SJCRH30 (cell line): ENCODE data around the gene TNKS1BP1. TPM values are rescaled to one million over a fixed set of nuclear protein-coding genes. Genes with fewer than 3 reads are reported as not detected.

Experiments
- DNase-seq, 2 experiments: peaks; one replicate each; pipeline ENCODE4 v3.0.0-alpha.2; 2015 to 2020
- H3K27ac ChIP-seq: fragments of 250-450 bp; sonication (Bioruptor Pico); 2 replicates; pipeline ENCODE4 v1.5.1; 2020; ENCODE audit warnings: mild to moderate bottlenecking, moderate library complexity
- H3K27me3 ChIP-seq: fragments of 250-450 bp; sonication (Bioruptor Pico); 2 replicates; pipeline ENCODE4 v1.5.1; 2020; ENCODE audit warnings: mild to moderate bottlenecking, moderate library complexity
- H3K36me3 ChIP-seq: fragments of 250-450 bp; sonication (Bioruptor Pico); 2 replicates; pipeline ENCODE4 v1.5.1; 2020; ENCODE audit warnings: mild to moderate bottlenecking, moderate library complexity
- H3K4me1 ChIP-seq: fragments of 250-450 bp; sonication (Bioruptor Pico); 2 replicates; pipeline ENCODE4 v1.5.1; 2020; ENCODE audit warnings: mild to moderate bottlenecking, moderate library complexity
- H3K4me3 ChIP-seq: fragments of 250-450 bp; sonication (Bioruptor Pico); 2 replicates; pipeline ENCODE4 v1.5.1; 2020; ENCODE audit warnings: mild to moderate bottlenecking, moderate library complexity
- H3K9me3 ChIP-seq: fragments of 250-450 bp; sonication (Bioruptor Pico); replicated peaks from 2 replicates; pipeline ENCODE4 v1.5.1; 2020; ENCODE audit warnings: mild to moderate bottlenecking, moderate library complexity
- total RNA-seq: library from RNA; depleted of rRNA; stranded (reverse); fragments of >200 nt; shearing (Covaris generic); gene quantifications from 2 replicates; pipeline ENCODE4 v1.2.3, GENCODE V29; 2014

Gene TNKS1BP1
- total RNA-seq, 1 experiment from 2014 or later = 70.9 TPM

DNA sequence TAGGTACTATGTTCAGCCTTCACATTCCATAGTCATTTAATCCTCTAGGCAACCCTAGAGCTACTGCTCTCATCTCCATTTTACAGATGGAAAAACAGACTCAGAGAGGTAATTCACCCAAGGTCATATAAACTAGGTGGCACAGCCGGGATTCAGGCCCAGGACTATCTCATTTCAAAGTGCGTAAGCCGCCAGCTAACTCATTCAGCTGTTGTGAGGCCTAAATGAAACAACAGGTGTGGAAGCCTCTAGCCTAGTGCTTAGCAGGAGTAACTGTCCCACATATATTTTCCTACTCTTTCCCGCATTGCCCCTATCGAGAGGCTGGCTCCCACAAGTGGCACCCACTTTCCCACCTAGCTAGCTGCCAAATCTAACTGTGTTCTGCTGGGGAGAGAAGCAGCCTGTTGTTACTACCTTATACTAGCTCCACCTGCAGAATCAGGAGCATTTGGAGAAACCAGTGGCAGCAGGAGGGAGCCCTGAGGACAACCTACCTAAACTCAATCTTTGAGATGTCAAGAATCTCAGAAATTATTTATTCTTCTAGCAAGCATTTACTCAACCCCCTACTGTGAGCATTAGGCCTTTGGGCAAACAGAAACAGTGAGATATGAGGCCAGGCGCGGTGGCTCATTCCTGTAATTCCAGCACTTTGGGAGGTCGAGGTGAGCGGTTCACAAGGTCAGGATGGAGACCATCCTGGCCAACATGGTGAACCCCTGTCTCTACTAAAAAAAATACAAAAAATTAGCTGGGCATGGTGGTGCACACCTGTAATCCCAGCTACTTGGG is 35.3 kb upstream of the TNKS1BP1 start:
- DNase-seq = peak; percentile 72 to 92
- Histone ChIP-seq H3K36me3 (no peaks in the 10 kb centered on the region), H3K4me1 (peaks cover 17% of the 10 kb centered on the region), H3K4me3 (no peak overlapping the region), H3K27ac (peak overlapping the region; percentile 12; the same call in 1 of the 2 replicates), H3K9me3 (no peaks in the 10 kb centered on the region), H3K27me3 (0 out of 2 replicates have a peak, but pooled peaks cover 3% of the 10 kb centered on the region)

DNA sequence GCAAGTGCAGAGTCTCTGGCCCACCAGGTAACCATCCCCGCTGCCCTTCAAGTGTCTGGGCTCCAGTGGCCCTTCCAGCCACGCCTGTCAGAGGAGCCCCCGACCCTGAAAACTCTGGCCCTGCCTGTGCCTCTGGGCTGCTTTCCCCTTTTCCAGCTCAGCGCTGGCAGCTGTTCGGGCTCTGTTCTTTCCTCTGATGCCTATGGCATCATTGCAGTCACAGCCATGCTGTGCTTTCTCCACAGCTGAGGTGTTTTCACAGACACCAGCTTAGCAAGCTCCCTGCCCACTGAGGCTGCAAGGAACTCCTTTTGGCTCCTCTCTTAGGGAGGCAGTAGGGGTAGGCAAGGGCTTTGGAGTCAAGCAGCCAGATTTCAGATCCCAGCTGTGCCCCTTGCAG is 34.6 kb upstream of the TNKS1BP1 start:
- Histone ChIP-seq H3K4me1 (peaks cover 17% of the 10 kb centered on the region), H3K27ac (no peak overlapping the region), H3K27me3 (0 out of 2 replicates have a peak, but pooled peaks cover 3% of the 10 kb centered on the region), H3K9me3 (no peaks in the 10 kb centered on the region), H3K36me3 (no peaks in the 10 kb centered on the region), H3K4me3 (no peak overlapping the region)
- peak in 1 of 2 experiments; percentile 42 for DNase-seq

DNA sequence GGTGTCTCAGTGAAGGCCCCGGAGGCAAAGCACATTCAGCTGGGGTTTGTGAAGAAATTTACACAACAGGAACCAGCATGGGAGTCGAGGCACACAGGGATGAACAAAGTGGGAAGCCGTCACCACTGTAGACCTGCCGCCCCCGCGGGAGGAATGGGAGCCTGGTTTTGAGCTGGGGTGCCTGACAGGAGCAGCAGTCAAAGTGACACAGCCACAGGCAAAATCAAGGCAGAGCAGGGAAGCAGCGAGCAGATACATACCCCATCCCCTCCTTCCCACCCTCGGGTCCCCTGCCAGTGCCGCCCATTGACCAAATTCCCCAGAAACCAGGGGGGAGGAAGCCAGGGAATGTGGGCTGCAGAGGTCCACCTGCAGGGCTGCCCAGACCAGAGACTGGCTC is 34.2 kb upstream of the TNKS1BP1 start:
- Histone ChIP-seq H3K4me3 (no peak overlapping the region), H3K4me1 (peaks cover 17% of the 10 kb centered on the region), H3K9me3 (no peaks in the 10 kb centered on the region), H3K36me3 (no peaks in the 10 kb centered on the region), H3K27ac (no peak overlapping the region), H3K27me3 (0 out of 2 replicates have a peak, but pooled peaks cover 3% of the 10 kb centered on the region)
- no peak for DNase-seq

DNA sequence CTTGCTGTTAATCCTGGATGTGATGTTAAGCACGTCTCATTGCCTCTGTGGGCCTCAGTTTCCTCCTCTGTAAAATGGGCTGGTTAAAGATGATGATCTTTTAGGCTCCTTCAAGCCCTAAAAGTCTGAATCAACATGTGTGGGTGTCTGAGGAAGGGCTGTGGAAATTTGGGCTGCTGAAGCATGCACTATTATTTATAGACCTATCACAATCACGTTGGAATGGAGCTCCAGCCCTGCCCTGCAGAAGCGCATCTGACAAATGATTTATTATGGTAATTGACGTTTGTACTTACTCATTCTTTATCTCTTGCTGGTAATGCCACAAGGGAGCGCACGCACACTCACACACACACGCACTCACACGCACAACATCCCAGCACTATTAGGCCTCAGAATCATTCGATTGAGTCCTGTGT is 33.8 kb upstream of the TNKS1BP1 start:
- 0 out of 2 replicates have a peak, but pooled peaks cover 3% of the 10 kb centered on the region for H3K27me3 ChIP-seq
- no peaks in the 10 kb centered on the region for H3K36me3 ChIP-seq
- H3K4me1 ChIP-seq = peaks cover 17% of the 10 kb centered on the region
- no peak for DNase-seq
- H3K9me3 ChIP-seq = no peaks in the 10 kb centered on the region
- H3K4me3 ChIP-seq = no peak overlapping the region
- H3K27ac ChIP-seq = no peak overlapping the region

DNA sequence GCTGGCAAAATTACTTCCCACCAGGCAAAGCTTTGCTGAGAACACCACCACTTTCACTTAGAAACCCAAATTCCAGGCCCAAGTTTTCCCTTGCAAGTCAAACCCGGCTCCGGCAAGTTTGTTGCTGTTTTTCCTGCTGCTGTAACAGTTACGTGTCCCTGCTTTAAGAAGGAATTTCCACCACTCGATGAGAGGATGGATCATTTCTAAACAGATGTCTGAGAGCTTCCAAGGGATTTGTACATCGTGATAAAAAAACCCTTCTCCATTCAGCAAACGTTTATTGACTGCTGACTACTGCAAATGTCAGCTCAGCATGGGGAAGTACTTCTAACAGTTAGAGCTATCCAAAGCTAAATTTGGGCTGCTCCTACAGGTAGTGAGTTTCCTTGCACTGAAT is 33.1 kb upstream of the TNKS1BP1 start:
- no peaks in the 10 kb centered on the region for H3K9me3 ChIP-seq
- H3K27me3 ChIP-seq = 0 out of 2 replicates have a peak, but pooled peaks cover 3% of the 10 kb centered on the region
- no peak overlapping the region for H3K4me3 ChIP-seq
- no peaks in the 10 kb centered on the region for H3K36me3 ChIP-seq
- H3K27ac ChIP-seq = no peak overlapping the region
- no peak for DNase-seq
- peaks cover 21% of the 10 kb centered on the region for H3K4me1 ChIP-seq

DNA sequence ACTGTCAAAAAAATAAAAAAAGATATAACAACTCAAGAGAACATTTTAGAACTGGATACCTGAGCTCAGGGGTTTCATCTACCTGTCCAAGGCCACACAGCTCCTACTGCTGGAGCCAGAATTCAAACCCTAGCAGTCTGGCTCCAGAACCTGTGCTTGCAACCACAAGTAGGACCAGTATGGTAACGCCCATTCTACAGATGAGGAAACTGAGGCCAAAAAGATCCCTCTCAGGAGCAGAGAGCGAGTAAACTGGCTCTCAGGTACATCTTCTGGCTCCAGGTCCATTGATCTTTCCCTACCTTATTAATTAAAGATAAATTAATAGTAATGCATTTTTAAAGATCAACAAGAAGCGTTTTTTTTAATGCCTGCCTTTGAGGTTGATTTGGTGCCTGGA is 32.6 kb upstream of the TNKS1BP1 start:
- Histone ChIP-seq H3K27me3 (no peaks in the 10 kb centered on the region), H3K4me3 (no peak overlapping the region), H3K27ac (no peak overlapping the region), H3K9me3 (no peaks in the 10 kb centered on the region), H3K36me3 (no peaks in the 10 kb centered on the region), H3K4me1 (peaks cover 21% of the 10 kb centered on the region)
- DNase-seq = no peak

DNA sequence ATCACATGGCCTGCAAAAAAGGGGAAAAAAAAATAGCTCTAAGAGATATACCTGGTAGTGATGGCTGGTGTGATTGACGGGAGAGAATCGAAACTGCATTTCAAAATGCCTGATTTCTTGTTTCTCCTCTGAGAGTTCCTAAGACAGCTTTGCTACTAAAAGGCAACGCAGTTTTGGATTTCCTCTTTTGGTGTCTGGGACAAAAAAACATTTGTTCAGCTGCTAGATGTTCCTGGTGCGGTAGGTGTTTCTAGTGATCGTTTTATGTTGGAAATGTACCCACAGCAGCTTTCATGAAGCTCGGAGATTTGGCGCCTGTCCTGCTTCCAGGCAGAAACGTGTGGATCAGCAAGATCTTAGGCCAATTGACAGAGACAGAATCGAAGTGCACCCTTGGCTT is 31.5 kb upstream of the TNKS1BP1 start:
- Histone ChIP-seq H3K36me3 (no peaks in the 10 kb centered on the region), H3K27ac (no peak overlapping the region), H3K4me3 (no peak overlapping the region), H3K27me3 (no peaks in the 10 kb centered on the region), H3K4me1 (peaks cover 21% of the 10 kb centered on the region), H3K9me3 (no peaks in the 10 kb centered on the region)
- no peak for DNase-seq

DNA sequence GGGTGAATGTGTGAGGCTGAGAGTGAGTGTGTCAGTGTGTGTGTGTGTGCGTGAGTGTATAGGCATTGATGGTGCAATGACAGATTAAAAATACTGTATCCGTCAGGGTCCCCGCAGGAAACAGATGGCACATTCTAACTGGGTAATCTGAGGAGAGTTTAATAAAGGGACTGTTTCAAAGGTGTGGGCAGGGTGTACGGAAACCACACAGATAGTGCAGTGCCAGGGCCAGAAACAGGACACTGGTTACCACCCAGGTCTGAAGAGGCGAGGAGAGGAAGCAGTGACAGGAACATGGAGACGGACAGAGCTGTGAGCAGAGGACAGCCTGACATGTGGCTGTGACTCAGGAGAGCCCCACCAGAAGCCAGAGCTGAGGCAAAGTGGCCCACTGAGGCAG is 29.9 kb upstream of the TNKS1BP1 start:
- DNase-seq = no peak
- Histone ChIP-seq H3K9me3 (no peaks in the 10 kb centered on the region), H3K36me3 (no peaks in the 10 kb centered on the region), H3K4me1 (peaks cover 14% of the 10 kb centered on the region), H3K27ac (no peak overlapping the region), H3K4me3 (no peak overlapping the region), H3K27me3 (no peaks in the 10 kb centered on the region)

DNA sequence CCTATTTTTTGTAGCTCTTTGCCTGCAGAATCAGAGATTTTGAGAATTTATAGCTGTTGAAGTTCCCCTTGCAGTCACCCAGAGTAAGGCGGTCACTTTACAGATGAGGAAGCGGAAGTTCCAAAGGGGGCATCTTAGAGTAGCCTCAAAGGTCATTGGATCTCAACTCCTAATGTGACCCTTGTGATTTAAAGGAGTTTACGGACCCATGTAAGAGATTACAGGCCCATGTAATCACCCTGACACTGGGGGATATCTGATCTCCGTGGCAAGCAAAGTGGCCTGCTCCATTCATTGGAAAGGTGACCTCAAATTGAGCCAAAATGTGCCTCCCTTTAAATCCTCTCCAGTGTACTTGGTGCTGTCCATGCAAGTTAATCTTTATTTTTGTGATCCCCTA is 29.1 kb upstream of the TNKS1BP1 start:
- no peaks in the 10 kb centered on the region for H3K27me3 ChIP-seq
- no peaks in the 10 kb centered on the region for H3K36me3 ChIP-seq
- no peak overlapping the region for H3K27ac ChIP-seq
- H3K4me1 ChIP-seq = peaks cover 7% of the 10 kb centered on the region; the same call in 1 of the 2 replicates
- no peak overlapping the region for H3K4me3 ChIP-seq
- no peaks in the 10 kb centered on the region for H3K9me3 ChIP-seq
- DNase-seq = no peak

DNA sequence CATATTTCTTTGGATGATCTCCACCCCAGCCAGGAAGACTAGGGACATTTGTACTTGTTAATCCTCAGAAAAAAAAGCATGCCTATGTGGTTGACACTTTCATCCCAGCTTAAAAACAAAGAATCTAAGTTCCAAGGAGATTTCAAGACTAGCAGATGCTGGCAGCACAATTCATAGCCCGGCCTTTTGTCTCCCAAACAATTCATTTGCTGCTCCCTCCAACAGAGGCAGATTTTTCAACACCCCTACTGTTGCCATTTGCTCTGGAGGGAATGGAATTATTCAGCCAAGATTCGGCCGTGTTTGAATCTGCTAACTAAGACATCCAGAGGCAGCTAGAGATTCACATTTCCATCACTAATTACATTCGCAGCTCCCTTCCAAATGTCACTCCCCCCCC is 28.7 kb upstream of the TNKS1BP1 start:
- no peak for DNase-seq
- Histone ChIP-seq H3K27ac (no peak overlapping the region), H3K9me3 (no peaks in the 10 kb centered on the region), H3K36me3 (no peaks in the 10 kb centered on the region), H3K4me3 (no peak overlapping the region), H3K4me1 (peaks cover 7% of the 10 kb centered on the region; the same call in 1 of the 2 replicates), H3K27me3 (no peaks in the 10 kb centered on the region)

DNA sequence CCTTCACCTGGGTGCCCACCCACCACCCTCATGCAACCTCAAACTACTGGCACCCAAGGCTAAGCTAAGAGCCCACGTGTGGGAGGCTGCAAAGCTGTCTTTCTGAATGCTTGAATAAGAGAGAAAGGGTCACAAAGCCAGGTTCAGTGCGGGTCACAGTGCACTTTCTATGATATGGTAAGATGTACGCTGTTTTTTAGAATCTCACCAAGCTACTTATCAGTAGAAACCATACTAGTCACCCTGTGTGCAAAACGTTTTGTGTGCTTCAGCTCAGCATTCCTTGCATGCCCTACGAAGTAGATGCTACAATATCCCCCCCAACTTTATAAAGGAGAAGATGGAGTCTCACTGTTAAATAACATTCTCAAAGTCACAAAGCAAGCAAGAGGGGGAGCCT is 28.3 kb upstream of the TNKS1BP1 start:
- no peak for DNase-seq
- Histone ChIP-seq H3K4me1 (peaks cover 7% of the 10 kb centered on the region; the same call in 1 of the 2 replicates), H3K36me3 (no peaks in the 10 kb centered on the region), H3K27ac (no peak overlapping the region), H3K27me3 (no peaks in the 10 kb centered on the region), H3K9me3 (no peaks in the 10 kb centered on the region), H3K4me3 (no peak overlapping the region)

DNA sequence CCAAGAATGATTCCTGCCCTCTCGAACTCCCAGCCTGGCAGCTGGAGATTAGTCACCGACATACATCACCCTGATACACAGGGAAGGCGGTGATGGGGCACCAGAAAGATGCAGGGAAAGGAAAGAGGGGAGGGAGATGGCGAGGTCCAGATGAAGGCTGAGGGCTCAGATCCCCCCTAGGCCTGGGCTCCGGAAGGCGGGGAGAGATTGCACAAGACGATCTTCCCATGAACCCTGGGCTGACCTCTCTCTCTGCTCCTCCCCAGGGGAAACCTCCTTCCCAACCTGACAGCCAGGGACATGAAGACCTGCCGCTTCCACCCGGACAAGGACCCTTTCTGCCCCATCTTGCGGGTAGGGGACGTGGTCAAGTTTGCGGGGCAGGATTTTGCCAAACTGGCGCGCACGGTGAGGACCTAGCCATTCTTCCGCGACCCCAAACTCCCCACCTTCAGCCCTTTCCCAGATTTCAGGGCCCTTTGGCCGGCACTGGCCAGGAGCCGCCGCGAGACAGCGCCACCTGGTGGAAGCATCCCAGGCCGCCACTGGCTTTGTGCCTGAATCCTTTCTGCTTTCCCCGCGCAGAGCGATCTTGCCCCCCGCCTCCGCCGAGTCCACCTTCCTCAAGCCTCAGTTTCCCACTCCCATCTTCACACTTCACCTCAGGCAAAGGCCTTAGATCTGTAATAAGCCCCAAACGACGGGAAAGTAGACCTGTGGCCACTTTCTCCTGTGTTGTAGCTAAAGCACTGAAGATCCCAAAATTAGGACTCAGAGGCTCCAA is 24.9 kb upstream of the TNKS1BP1 start:
- DNase-seq = peak; percentile 34 to 63
- Histone ChIP-seq H3K9me3 (no peaks in the 10 kb centered on the region), H3K27me3 (no peaks in the 10 kb centered on the region), H3K4me1 (peaks cover 3% of the 10 kb centered on the region; the same call in 1 of the 2 replicates), H3K27ac (no peak overlapping the region), H3K36me3 (no peaks in the 10 kb centered on the region), H3K4me3 (no peak overlapping the region)

DNA sequence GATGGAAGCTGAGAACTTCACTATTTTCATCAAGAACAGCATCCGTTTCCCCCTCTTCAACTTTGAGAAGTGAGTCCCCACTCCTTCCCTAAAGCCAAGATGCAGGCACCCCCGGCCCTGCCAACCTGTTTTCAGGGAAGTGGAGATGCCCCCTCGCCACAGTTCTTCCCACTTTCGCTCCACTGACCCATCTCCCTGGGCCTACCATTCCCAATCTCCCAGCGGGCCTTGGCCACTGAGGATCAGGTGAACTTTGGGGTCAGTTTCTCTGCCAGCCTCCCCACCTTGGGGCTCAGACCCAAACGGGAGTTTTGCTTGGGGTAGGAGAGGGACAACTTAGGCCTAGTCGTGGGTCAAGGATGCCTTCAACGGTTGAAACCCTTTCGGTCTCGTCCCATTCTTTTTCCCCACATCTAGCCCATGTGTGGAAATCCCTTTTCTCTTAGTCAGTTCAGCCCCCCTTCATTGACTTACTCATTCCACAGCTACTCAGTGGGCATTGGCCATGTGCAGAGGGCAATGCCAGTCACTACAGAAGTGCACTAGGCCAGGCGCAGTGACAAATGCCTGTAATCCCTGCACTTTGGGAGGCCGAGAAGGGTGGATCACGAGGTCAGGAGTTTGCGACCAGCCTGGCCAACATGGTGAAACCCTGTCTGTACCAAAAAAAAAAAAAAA is 24.0 kb upstream of the TNKS1BP1 start:
- no peak for DNase-seq
- H3K9me3 ChIP-seq = no peaks in the 10 kb centered on the region
- H3K27ac ChIP-seq = no peak overlapping the region
- H3K4me1 ChIP-seq = peaks cover 3% of the 10 kb centered on the region; the same call in 1 of the 2 replicates
- no peak overlapping the region for H3K4me3 ChIP-seq
- H3K27me3 ChIP-seq = peaks cover under 1% of the 10 kb centered on the region; the same call in 1 of the 2 replicates
- H3K36me3 ChIP-seq = no peaks in the 10 kb centered on the region

DNA sequence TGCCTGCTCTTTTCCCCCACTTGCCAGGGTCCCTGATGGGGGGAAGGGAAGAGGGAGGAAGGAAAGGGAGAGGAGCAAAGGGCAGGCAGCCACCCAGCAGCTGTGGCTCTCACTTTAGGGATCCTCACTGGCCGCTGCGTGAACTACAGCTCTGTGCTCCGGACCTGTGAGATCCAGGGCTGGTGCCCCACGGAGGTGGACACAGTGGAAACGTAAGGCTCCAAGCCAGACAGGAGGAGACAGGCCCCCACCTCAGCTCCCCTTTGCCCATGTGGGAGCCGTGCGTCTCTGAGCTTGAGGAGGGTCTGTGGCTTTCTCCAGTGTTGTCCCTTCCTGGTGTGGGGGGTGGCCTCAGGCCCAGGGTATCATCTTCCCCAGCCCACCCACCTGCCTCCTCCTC is 23.3 kb upstream of the TNKS1BP1 start:
- no peak overlapping the region for H3K4me3 ChIP-seq
- no peaks in the 10 kb centered on the region for H3K36me3 ChIP-seq
- peaks cover 6% of the 10 kb centered on the region; the same call in 1 of the 2 replicates for H3K27me3 ChIP-seq
- H3K27ac ChIP-seq = no peak overlapping the region
- no peaks in the 10 kb centered on the region for H3K4me1 ChIP-seq
- H3K9me3 ChIP-seq = no peaks in the 10 kb centered on the region
- peak in 1 of 2 experiments; percentile 28 for DNase-seq
